Erythroblast (primary cell): ENCODE data around the gene SEC22C.
A peak's percentile ranks its signal among the peaks of the same experiment; 100 is the strongest.

Source experiments
- DNase-seq, 2 experiments: peaks; one replicate each; lab custom pipeline; 2025; lab: John Stamatoyannopoulos, UW
- GATA1 ChIP-seq: IDR thresholded peaks from 2 replicates; pipeline ENCODE4 v1.6.1; 2011; ENCODE audit warnings: low read depth, mild to moderate bottlenecking, control low read depth, low read length, moderate library complexity
- POLR2A ChIP-seq: IDR thresholded peaks from 2 replicates; pipeline ENCODE4 v1.6.1; 2011; ENCODE audit warnings: mild to moderate bottlenecking, low read length

Gene SEC22C

GRCh38 chr3:42519568-42519962, 62.2 kb downstream of the SEC22C start:
- TF ChIP-seq POLR2A (no peak), GATA1 (no peak)
- DNase-seq, result no peak

GRCh38 chr3:42518800-42519567, 62.8 kb downstream of the SEC22C start:
- TF ChIP-seq POLR2A, result no peak
- no peak for TF ChIP-seq GATA1
- DNase-seq, result peak; percentile 18 to 33

- no peak for DNase-seq
- TF ChIP-seq GATA1, result no peak
- no peak for TF ChIP-seq POLR2A
Observed at GRCh38 chr3:42517117-42517516, 64.7 kb downstream of the SEC22C start.

- DNase-seq, result no peak
- TF ChIP-seq GATA1 (no peak), POLR2A (no peak)
Observed at GRCh38 chr3:42516443-42516842, 65.3 kb downstream of the SEC22C start.

GRCh38 chr3:42515976-42516375, 65.8 kb downstream of the SEC22C start:
- DNase-seq, result no peak
- TF ChIP-seq GATA1 (no peak), POLR2A (no peak)

- no peak for TF ChIP-seq POLR2A
- no peak for TF ChIP-seq GATA1
- DNase-seq, result no peak
Observed at GRCh38 chr3:42515391-42515916, 66.3 kb downstream of the SEC22C start.

- no peak for TF ChIP-seq POLR2A
- TF ChIP-seq GATA1, result no peak
- no peak for DNase-seq
Observed at GRCh38 chr3:42514876-42515275, 66.9 kb downstream of the SEC22C start.

- DNase-seq, result no peak
- no peak for TF ChIP-seq POLR2A
- no peak for TF ChIP-seq GATA1
Observed at GRCh38 chr3:42513521-42513920, 68.2 kb downstream of the SEC22C start.

GRCh38 chr3:42513121-42513520, 68.6 kb downstream of the SEC22C start:
- no peak for DNase-seq
- TF ChIP-seq GATA1 (no peak), POLR2A (no peak)

GRCh38 chr3:42511736-42512135, 70.0 kb downstream of the SEC22C start:
- TF ChIP-seq GATA1 (no peak), POLR2A (no peak)
- DNase-seq, result no peak

- no peak for DNase-seq
- TF ChIP-seq POLR2A, result no peak
- no peak for TF ChIP-seq GATA1
Observed at GRCh38 chr3:42511201-42511600, 70.6 kb downstream of the SEC22C start.

- DNase-seq, result no peak
- TF ChIP-seq GATA1 (no peak), POLR2A (no peak)
Observed at GRCh38 chr3:42510325-42510724, 71.4 kb downstream of the SEC22C start.

GRCh38 chr3:42509111-42509510, 72.7 kb downstream of the SEC22C start:
- no peak for DNase-seq

GRCh38 chr3:42508562-42508961, 73.2 kb downstream of the SEC22C start:
- TF ChIP-seq GATA1 (no peak), POLR2A (no peak)
- DNase-seq, result no peak

More at GRCh38 chr3:42509111-42509510, 72.7 kb downstream of the SEC22C start:
- TF ChIP-seq GATA1, result no peak
- no peak for TF ChIP-seq POLR2A

- TF ChIP-seq POLR2A (no peak), GATA1 (no peak)
- no peak for DNase-seq
Observed at GRCh38 chr3:42507761-42508335, 73.9 kb downstream of the SEC22C start.
